Neuronal stem cell (in vitro differentiated cells): Measurements from ENCODE around the gene EED.

Source experiments
- DNase-seq: peaks from one replicate; pipeline ENCODE4 v3.0.0-alpha.2; 2013; ENCODE audit warnings: low spot score
- H2AFZ ChIP-seq: one replicate; pipeline ENCODE4 v1.6.1; 2013; ENCODE audit warnings: mild to moderate bottlenecking, low read length, inconsistent platforms
- H2AK5ac ChIP-seq: 2 replicates; pipeline ENCODE4 v1.6.1; 2013; ENCODE audit warnings: low read depth, mild to moderate bottlenecking, inconsistent platforms, low read length, moderate library complexity, mixed read lengths
- H2BK120ac ChIP-seq: 2 replicates; pipeline ENCODE4 v1.6.1; 2013; ENCODE audit warnings: low read depth, mild to moderate bottlenecking, inconsistent platforms, low read length, moderate library complexity, mixed read lengths
- H2BK12ac ChIP-seq: one replicate; pipeline ENCODE4 v1.6.1; 2013; ENCODE audit warnings: low read length, inconsistent platforms
- H2BK15ac ChIP-seq: 2 replicates; pipeline ENCODE4 v1.6.1; 2013; ENCODE audit warnings: mild to moderate bottlenecking, low read length, inconsistent platforms, mixed read lengths
- H2BK5ac ChIP-seq: one replicate; pipeline ENCODE4 v1.6.1; 2013; ENCODE audit warnings: inconsistent platforms, mild to moderate bottlenecking, low read length, moderate library complexity
- H3K14ac ChIP-seq: one replicate; pipeline ENCODE4 v1.6.1; 2013; ENCODE audit warnings: low read length, inconsistent platforms
- H3K18ac ChIP-seq: 2 replicates; pipeline ENCODE4 v1.6.1; 2013; ENCODE audit warnings: low read length, inconsistent platforms
- H3K23ac ChIP-seq: 2 replicates; pipeline ENCODE4 v1.6.1; 2013; ENCODE audit warnings: low read depth, mild to moderate bottlenecking, mixed read lengths, low read length, inconsistent platforms; ENCODE audit not compliant: poor library complexity
- H3K27ac ChIP-seq: replicated peaks from 3 replicates; pipeline ENCODE4 v1.5.1; 2013; ENCODE audit warnings: low read length, inconsistent platforms
- H3K27me3 ChIP-seq, 3 experiments: 2 replicates each; pipeline ENCODE4 v1.6.1; 2013; ENCODE audit warnings: low read length in 3 of 3, mild to moderate bottlenecking in 2 of 3, inconsistent platforms in 1 of 3, low read depth in 1 of 3, mixed read lengths in 1 of 3, moderate library complexity in 1 of 3; ENCODE audit not compliant: control insufficient read depth in 3 of 3, insufficient read depth in 3 of 3
- H3K36me3 ChIP-seq, 2 donors: replicated peaks in 1 of 2; 2 replicates each; pipeline ENCODE4 v1.6.1; 2013; ENCODE audit warnings: low read length in 2 of 2; ENCODE audit not compliant: control insufficient read depth in 2 of 2, insufficient read depth in 2 of 2
- H3K4ac ChIP-seq: 2 replicates; pipeline ENCODE4 v1.6.1; 2013; ENCODE audit warnings: inconsistent platforms, mild to moderate bottlenecking, low read length, moderate library complexity
- H3K4me1 ChIP-seq, 2 donors: 1 replicate in 1 of 2; 2 replicates in 1 of 2; pipeline ENCODE4 v1.6.1; 2013; ENCODE audit warnings: low read length in 2 of 2, low read depth in 1 of 2; ENCODE audit not compliant: control insufficient read depth in 2 of 2, insufficient read depth in 1 of 2
- H3K4me2 ChIP-seq: one replicate; pipeline ENCODE4 v1.6.1; 2013; ENCODE audit warnings: mild to moderate bottlenecking, low read length, inconsistent platforms; ENCODE audit not compliant: insufficient read depth, poor library complexity, severe bottlenecking
- H3K4me3 ChIP-seq, 2 donors: 2 replicates each; pipeline ENCODE4 v1.5.1; 2013; ENCODE audit warnings: low read length in 2 of 2, mild to moderate bottlenecking in 2 of 2, inconsistent platforms in 1 of 2, moderate library complexity in 1 of 2
- H3K79me1 ChIP-seq: one replicate; pipeline ENCODE4 v1.6.1; 2013; ENCODE audit warnings: low read depth, mild to moderate bottlenecking, inconsistent platforms, low read length, moderate library complexity
- H3K9ac ChIP-seq: one replicate; pipeline ENCODE4 v1.6.1; 2013; ENCODE audit warnings: mild to moderate bottlenecking, low read depth, low read length, inconsistent platforms; ENCODE audit not compliant: poor library complexity
- H3K9me3 ChIP-seq, 2 donors: replicated peaks in 1 of 2; 2 replicates each; pipeline versions ENCODE3 to v1.6.1; 2013; ENCODE audit warnings: low read length in 2 of 2, mild to moderate bottlenecking in 2 of 2, inconsistent platforms in 1 of 2, low read depth in 1 of 2, mixed read lengths in 1 of 2, moderate library complexity in 1 of 2; ENCODE audit not compliant: control insufficient read depth in 2 of 2, insufficient read depth in 1 of 2
- H4K8ac ChIP-seq: one replicate; pipeline ENCODE4 v1.6.1; 2013; ENCODE audit warnings: low read depth, mild to moderate bottlenecking, inconsistent platforms, low read length, moderate library complexity
- H4K91ac ChIP-seq: one replicate; pipeline ENCODE4 v1.6.1; 2013; ENCODE audit warnings: low read length, low read depth, mild to moderate bottlenecking, inconsistent platforms; ENCODE audit not compliant: poor library complexity
- WGBS, 2 donors: extraction: QIAGEN DNeasy Blood & Tissue Kit; methylation state at CpG; one replicate each; pipeline ENCODE4 v1.1.7; 2013; ENCODE audit warnings: missing lambda C conversion rate in 2 of 2, mixed read lengths in 1 of 2; ENCODE audit not compliant: insufficient read length in 2 of 2, insufficient replicate concordance in 1 of 2; ENCODE audit errors: extremely low coverage in 2 of 2; 5-methylcytosine and 5-hydroxymethylcytosine counted together

EED gene

GRCh38 chr11:86292912-86293616 is 48.5 kb downstream of the EED start:
- Histone ChIP-seq H3K9me3 (peaks cover 0 to 5% of the 10 kb centered on the region in 2 donors), H3K14ac (no peak overlapping the region), H3K4ac (no peak overlapping the region), H2AK5ac (no peak overlapping the region), H2AFZ (no peak overlapping the region), H3K23ac (no peak overlapping the region), H3K9ac (no peak overlapping the region), H4K8ac (no peak overlapping the region), H4K91ac (no peak overlapping the region), H2BK120ac (no peak overlapping the region), H3K18ac (no peak overlapping the region), H2BK5ac (no peak overlapping the region), H2BK15ac (no peak overlapping the region), H3K36me3 (no peaks in the 10 kb centered on the region), H2BK12ac (no peak overlapping the region), H3K4me2 (no peak overlapping the region), H3K4me1 (peaks cover 0 to 1% of the 10 kb centered on the region in 2 donors), H3K4me3 (no peak overlapping the region), H3K27ac (no peak overlapping the region), H3K27me3 (no peaks in the 10 kb centered on the region), H3K79me1 (no peaks in the 10 kb centered on the region)
- WGBS, 2 donors: no CpG with 5 or more reads among the region's 6 CpGs
- DNase-seq: no peak

- no peak for DNase-seq
- H3K9ac ChIP-seq: no peak overlapping the region
- H3K4ac ChIP-seq: no peak overlapping the region
- no peak overlapping the region for H2AK5ac ChIP-seq
- no peak overlapping the region for H2BK5ac ChIP-seq
- H2BK120ac ChIP-seq: no peak overlapping the region
- H3K23ac ChIP-seq: no peak overlapping the region
- H3K27me3 ChIP-seq: no peaks in the 10 kb centered on the region
- H2BK15ac ChIP-seq: no peak overlapping the region
- H4K91ac ChIP-seq: no peak overlapping the region
- H3K9me3 ChIP-seq: peaks cover 0 to 5% of the 10 kb centered on the region in 2 donors
- H3K14ac ChIP-seq: no peak overlapping the region
- H3K4me3 ChIP-seq: no peak overlapping the region
- no peak overlapping the region for H3K27ac ChIP-seq
- no peak overlapping the region for H4K8ac ChIP-seq
- no peaks in the 10 kb centered on the region for H3K36me3 ChIP-seq
- no peak overlapping the region for H2BK12ac ChIP-seq
- H3K79me1 ChIP-seq: no peaks in the 10 kb centered on the region
- H3K4me1 ChIP-seq: no peaks in the 10 kb centered on the region
- no peak overlapping the region for H2AFZ ChIP-seq
- H3K18ac ChIP-seq: no peak overlapping the region
- H3K4me2 ChIP-seq: no peak overlapping the region
These were observed 49.5 kb downstream of the EED start for GRCh38 chr11:86294026-86294425.

- no peaks in the 10 kb centered on the region for H3K4me1 ChIP-seq
- no peaks in the 10 kb centered on the region for H3K27me3 ChIP-seq
- no peak overlapping the region for H2AK5ac ChIP-seq
- peak overlapping the region; percentile 85 for H2AFZ ChIP-seq
- H4K91ac ChIP-seq: no peak overlapping the region
- H2BK15ac ChIP-seq: no peak overlapping the region
- H3K79me1 ChIP-seq: peaks cover 2% of the 10 kb centered on the region
- no peak overlapping the region for H4K8ac ChIP-seq
- no peak overlapping the region for H3K14ac ChIP-seq
- H3K23ac ChIP-seq: no peak overlapping the region
- no peak overlapping the region for H3K27ac ChIP-seq
- no peak overlapping the region for H3K18ac ChIP-seq
- no peak overlapping the region for H2BK5ac ChIP-seq
- H2BK120ac ChIP-seq: no peak overlapping the region
- no peak overlapping the region for H3K4me2 ChIP-seq
- H2BK12ac ChIP-seq: no peak overlapping the region
- peak overlapping the region in 1 of 2 donors; percentile 76 for H3K4me3 ChIP-seq
- H3K36me3 ChIP-seq: peaks cover 0 to 20% of the 10 kb centered on the region in 2 donors
- no peak overlapping the region for H3K9ac ChIP-seq
- WGBS, 2 donors: no CpG with 5 or more reads among the region's 6 CpGs
- DNase-seq: no peak
- H3K4ac ChIP-seq: no peak overlapping the region
- no peaks in the 10 kb centered on the region for H3K9me3 ChIP-seq
These were observed 57.2 kb downstream of the EED start for GRCh38 chr11:86301742-86302091.

GRCh38 chr11:86302092-86302793 is 57.7 kb downstream of the EED start, which contains the start of gene HIKESHI:
HIKESHI (plus strand) TSS chr11:86302240; CDS start chr11:86302449, 209 bp downstream.
- Histone ChIP-seq H4K8ac (no peak within 1 kb of the TSS), H3K4me2 (peak within 1 kb of the TSS; percentile 58), H3K14ac (no peak within 1 kb of the TSS), H3K23ac (peak within 1 kb of the TSS; percentile 59), H3K9me3 (no peaks in the 10 kb centered on the region), H2BK5ac (no peak within 1 kb of the TSS), H3K4ac (no peak within 1 kb of the TSS), H3K27me3 (no peaks in the 10 kb centered on the region), H3K18ac (peak within 1 kb of the TSS; percentile 91), H3K9ac (peak within 1 kb of the TSS; percentile 78), H2BK120ac (peak within 1 kb of the TSS; percentile 63), H2BK12ac (no peak within 1 kb of the TSS), H2AK5ac (no peak within 1 kb of the TSS), H2AFZ (peak within 1 kb of the TSS; percentile 93), H3K4me1 (no peaks in the 10 kb centered on the region), H3K4me3 (peak within 1 kb of the TSS; percentile 76 to 84), H3K27ac (peak within 1 kb of the TSS; percentile 33), H3K36me3 (peaks cover 0 to 20% of the 10 kb centered on the region in 2 donors), H3K79me1 (peaks cover 2% of the 10 kb centered on the region), H2BK15ac (no peak within 1 kb of the TSS), H4K91ac (no peak within 1 kb of the TSS)
- peak; percentile 84 for DNase-seq
- WGBS, 2 donors: no CpG with 5 or more reads among the region's 30 CpGs
